Measurements from ENCODE around the gene CATSPER4. TPM values are rescaled to one million over a fixed set of nuclear protein-coding genes. Genes with fewer than 3 reads are reported as not detected.

Gene CATSPER4
- total and polyA plus RNA-seq, 2 of the 8 experiments (the other 6 are each of a cell fraction or from before 2014, with no cell fraction given), result 0.65 to 0.83 TPM

- TF ChIP-seq USF2 (IDR thresholded peaks at IDR 0.05; ENCODE audit: low read length) (no peak), RAD21 (IDR thresholded peaks at IDR 0.05 in 1 of 2, conservative IDR thresholded peaks at IDR 0.05 in 1 of 2; ENCODE audit: low read depth in 2 of 2, low read length in 2 of 2) (peak; percentile 70 to 83), E2F6 (IDR thresholded peaks at IDR 0.05) (peak; percentile 75), ASH2L (IDR thresholded peaks at IDR 0.05; ENCODE audit: low read length) (peak; percentile 52), ATF2 (IDR thresholded peaks at IDR 0.05; ENCODE audit: low read length) (no peak), CBX8 (IDR thresholded peaks at IDR 0.05; ENCODE audit: borderline replicate concordance, low read depth, low read length) (no peak), CEBPB (IDR thresholded peaks at IDR 0.05; ENCODE audit: low read depth, low read length) (no peak), EP300 (IDR thresholded peaks at IDR 0.05; ENCODE audit: borderline replicate concordance in 1 of 2, low read depth in 2 of 2, low read length in 2 of 2) (0 out of 3 replicates have a peak, but pooled peaks of 1 of the 2 experiments have one; percentile 6), EGR1 (IDR thresholded peaks at IDR 0.05; ENCODE audit: borderline replicate concordance, low read depth, low read length) (peak; percentile 57; the same call in 1 of the 2 replicates), TEAD4 (IDR thresholded peaks at IDR 0.05; ENCODE audit: low read depth, low read length) (0 out of 2 replicates have a peak, but pooled peaks have one; percentile 12), CTCF (IDR thresholded peaks at IDR 0.05; ENCODE audit: control extremely low read depth in 1 of 3, insufficient read depth in 1 of 3, low read depth in 1 of 3, low read length in 3 of 3) (peak; percentile 92 to 97 (median 92)), SIN3A (conservative IDR thresholded peaks at IDR 0.05 in 1 of 2, IDR thresholded peaks at IDR 0.05 in 1 of 2; ENCODE audit: low read depth in 1 of 2, low read length in 2 of 2) (peak; percentile 35 to 46; a peak in 2 of 4 replicates), GABPA (IDR thresholded peaks at IDR 0.05; ENCODE audit: borderline replicate concordance, insufficient read depth, low read length) (0 out of 2 replicates have a peak, but pooled peaks have one; percentile 15), JUN (IDR thresholded peaks at IDR 0.05; ENCODE audit: low read depth, low read length) (no peak), RBBP5 (IDR thresholded peaks at IDR 0.05; ENCODE audit: borderline replicate concordance, low read depth, low read length) (no peak; the same call in 1 of the 2 replicates)
Observed at GRCh38 chr1:26233903-26234643, 43.7 kb downstream of the CATSPER4 start, which contains the start of gene CEP85 (continued).

Measured in H1 (cell line).